Stimulated activated CD8-positive, alpha-beta memory T cell treated with anti-CD3 and anti-CD28 coated beads, Interleukin-4, amount 100 ng/mL, for 24 hours (primary cell): ENCODE measurements around the gene TBC1D26.
"Not testable (repeated sequence)": the region's sequence is repeated elsewhere in the genome, so short reads cannot be mapped to it uniquely, and the experiment has no call there.

ENCODE experiments used
- DNase-seq: peaks from one replicate; pipeline ENCODE4 v3.0.0-alpha.2; 2020; ENCODE audit warnings: low read depth

The TBC1D26 gene

GRCh38 chr17:15731900-15732299 is at the start of gene TBC1D26:
Gene TBC1D26 (plus strand): TSS chr17:15732283. CDS start chr17:15735349, 3,066 bp downstream.
- not testable (repeated sequence) for DNase-seq

DNA sequence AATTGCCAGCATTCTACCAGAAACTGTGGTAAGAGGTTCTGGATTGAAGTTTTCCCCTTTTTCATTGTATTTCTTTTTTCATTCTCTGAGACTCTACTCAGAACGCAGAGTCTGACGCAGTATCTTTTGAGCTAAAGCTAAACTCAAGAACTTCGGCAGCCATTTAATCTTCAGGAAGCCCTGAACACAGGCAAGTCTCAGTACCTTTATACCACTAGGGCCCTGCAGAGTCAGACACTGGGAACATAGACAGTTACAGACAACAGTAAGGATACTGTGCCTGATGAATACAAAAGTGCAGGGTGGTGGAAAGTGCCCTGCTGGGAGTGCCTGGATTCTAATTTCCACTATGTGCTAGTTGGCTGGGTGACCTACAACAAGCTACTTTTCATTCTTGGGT is 48.9 kb upstream of the TBC1D26 start:
- not testable (repeated sequence) for DNase-seq

DNA sequence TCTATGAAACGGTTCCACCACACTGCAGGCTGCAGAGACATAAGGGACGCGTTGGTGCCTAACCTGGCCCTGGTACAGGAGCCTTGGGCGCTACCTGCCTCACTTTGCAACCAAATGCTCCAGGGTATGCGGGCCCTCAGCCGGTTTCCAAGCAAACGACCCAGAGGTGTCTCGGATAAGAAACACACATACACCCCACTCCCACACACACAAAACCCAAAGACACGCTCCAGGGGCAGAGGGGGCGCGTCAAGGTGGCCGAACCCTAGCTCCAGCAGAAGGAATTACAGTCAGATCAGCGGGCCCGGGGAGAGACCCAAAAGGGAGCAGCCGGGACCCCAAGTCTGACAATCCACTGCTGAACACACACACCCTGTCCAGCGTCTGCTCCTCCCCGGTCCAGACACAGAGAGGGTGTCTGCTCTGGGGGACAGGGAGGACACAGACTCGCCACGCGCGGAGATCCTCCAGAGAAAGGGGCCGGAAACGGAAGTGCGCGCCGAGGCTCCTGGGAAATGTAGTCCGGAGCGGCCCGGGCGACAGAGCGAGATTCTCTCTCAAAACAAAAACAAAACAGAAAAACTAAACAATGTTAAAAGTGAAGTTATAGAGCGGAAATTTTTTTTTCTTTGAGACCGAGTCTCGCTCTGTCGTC is 48.1 kb upstream of the TBC1D26 start, which contains the start of gene TRIM16:
Gene TRIM16 (minus strand): TSS at position 488 of the 655 bp plus-strand sequence. CDS start 32,702 bp downstream, outside the sequence.
- peak; percentile 68 for DNase-seq

DNA sequence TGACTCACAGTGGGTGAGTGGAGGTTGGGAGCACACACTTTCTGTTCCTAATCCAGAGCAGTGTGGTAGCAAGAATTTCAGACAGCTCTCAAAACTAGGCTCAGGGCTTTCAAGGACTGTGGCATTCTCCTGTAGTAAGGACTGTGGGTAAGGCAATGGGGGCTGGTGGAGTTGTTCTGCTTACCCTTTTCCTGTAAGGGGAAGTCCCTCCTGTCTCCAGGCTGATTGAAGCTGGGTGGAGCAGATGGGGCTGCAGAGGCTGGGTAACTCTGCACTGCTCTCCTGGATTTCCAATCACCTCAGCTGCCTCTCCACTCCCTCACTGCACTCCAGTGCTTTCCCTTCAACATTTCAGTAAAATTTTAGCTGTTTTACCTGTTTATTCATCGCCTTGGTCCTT is 44.6 kb upstream of the TBC1D26 start:
- DNase-seq: not testable (repeated sequence)

GRCh38 chr17:15698967-15699366 is 33.1 kb upstream of the TBC1D26 start:
- not testable (repeated sequence) for DNase-seq

DNA sequence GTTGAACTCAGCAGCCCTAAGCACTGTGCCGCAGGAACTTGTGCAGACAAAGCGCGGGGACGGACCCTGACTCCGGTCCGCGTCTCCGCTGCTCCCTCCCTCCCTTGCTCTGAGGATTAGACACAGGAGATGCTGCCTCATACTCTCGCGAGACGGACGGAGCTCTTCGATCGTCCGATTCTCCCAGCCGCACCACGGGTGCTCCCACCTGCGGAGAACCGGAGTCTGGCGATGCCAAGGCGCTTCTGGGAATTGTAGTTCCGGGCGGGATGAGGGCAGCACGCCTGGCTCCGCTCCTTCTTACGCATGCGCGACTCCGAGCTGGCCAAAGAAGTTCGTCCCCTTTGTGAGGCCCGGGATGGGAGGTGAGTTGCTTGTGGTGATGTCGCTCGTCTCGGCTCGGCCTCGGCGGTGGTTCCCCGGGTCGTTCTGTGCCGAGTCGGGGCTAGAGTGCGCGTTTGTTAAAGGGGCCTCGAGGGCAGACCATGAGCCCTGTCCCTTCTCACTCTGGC is 32.6 kb upstream of the TBC1D26 start, which contains the start of gene ZNF286A:
Gene ZNF286A (plus strand): TSS at position 340 of the 512 bp plus-strand sequence. CDS start 578 bp downstream, outside the sequence.
- peak; percentile 91 for DNase-seq

DNA sequence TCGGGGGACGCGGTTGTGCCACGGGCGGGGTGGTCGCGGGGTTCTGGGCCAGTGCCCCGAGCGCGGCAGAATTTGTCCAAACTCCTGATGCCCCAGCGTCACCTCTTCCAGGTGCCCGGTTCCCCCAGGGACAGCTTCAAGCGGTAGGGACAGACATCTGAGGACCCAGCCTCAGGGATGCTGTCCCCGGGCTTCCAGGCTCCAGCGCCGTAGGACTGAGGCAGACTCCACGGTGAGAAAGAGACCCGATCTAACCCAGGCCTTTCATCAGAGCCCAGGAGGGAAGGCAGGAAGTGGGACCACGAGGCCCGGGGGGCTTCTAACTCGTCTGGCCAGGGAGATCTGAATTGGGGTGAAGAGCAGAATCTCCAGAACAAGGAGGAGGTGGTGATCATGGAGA is 32.1 kb upstream of the TBC1D26 start:
- DNase-seq: not testable (repeated sequence)

DNA sequence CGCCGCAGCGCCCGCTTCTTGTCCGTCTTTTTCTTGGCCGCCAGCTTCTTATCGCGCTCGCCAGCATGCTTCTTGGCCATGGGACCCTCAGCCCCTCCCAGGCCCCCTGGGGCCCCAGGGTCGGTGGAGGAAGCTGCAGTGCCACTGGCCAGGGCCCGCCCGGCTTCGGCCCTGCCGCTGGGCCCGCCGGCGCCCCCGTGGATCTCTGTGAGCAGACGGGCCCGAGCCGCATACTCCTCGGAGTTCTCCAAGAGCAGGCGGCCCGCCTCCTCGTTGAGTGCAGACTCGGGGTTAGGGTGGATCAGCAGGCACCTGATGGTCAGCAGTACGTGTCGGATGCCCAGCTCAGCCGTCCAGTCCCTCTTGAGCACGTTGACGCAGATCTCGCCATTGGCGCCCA is 27.8 kb upstream of the TBC1D26 start:
- not testable (repeated sequence) for DNase-seq

GRCh38 chr17:15704813-15705212 is 27.3 kb upstream of the TBC1D26 start:
- DNase-seq: not testable (repeated sequence)

DNA sequence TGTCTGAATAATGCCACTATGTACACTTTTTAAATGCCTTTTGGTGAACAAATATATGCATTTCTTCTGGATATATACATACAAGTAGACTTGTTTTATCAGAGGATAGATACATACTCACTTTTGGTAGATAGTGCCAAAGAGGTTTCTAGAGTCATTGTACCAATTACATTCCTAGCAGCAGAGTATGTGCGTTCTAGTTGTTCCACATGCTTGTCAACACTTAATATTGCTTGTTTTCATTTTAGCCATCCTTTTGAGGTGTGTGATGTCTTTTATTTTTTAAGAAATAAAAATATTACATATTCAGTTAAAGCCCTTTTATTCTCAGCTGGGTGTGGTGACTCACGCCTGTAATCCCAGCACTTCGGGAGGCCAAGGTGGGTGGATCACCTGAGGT is 23.2 kb upstream of the TBC1D26 start:
- not testable (repeated sequence) for DNase-seq

DNA sequence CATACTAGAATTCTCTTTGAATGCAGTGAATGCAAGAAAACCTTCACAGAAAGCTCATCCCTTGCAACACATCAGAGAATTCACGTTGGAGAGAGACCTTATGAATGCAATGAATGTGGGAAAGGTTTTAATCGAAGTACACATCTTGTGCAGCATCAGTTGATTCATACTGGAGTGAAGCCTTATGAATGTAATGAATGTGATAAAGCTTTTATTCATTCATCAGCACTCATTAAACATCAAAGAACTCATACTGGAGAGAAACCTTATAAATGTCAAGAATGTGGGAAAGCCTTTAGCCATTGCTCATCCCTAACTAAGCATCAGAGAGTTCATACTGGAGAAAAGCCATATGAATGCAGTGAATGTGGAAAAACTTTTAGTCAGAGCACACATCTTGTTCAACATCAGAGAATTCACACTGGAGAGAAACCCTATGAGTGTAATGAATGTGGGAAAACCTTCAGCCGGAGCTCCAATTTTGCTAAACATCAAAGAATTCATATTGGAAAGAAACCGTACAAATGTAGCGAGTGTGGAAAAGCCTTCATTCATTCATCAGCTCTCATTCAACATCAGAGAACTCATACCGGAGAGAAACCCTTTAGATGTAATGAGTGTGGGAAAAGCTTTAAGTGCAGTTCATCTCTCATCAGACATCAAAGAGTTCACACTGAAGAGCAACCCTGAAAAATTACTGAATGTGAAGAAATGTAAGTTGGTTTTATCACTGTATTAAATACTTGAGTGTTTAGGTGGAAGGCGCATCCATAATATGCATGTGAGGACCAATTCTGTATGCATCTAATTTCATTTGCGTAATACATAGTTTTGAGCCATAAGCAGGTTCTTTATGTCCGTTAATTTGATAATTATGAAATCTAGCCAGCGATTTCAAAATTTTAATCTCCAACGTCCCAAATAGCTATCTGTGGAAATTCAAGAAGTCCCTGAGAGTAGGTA is 15.2 kb upstream of the TBC1D26 start:
- DNase-seq: not testable (repeated sequence)

- not testable (repeated sequence) for DNase-seq
Observed at GRCh38 chr17:15730535-15730934, 1.5 kb upstream of the TBC1D26 start.

- not testable (repeated sequence) for DNase-seq
Observed at GRCh38 chr17:15733174-15733789, 1.2 kb downstream of the TBC1D26 start.

DNA sequence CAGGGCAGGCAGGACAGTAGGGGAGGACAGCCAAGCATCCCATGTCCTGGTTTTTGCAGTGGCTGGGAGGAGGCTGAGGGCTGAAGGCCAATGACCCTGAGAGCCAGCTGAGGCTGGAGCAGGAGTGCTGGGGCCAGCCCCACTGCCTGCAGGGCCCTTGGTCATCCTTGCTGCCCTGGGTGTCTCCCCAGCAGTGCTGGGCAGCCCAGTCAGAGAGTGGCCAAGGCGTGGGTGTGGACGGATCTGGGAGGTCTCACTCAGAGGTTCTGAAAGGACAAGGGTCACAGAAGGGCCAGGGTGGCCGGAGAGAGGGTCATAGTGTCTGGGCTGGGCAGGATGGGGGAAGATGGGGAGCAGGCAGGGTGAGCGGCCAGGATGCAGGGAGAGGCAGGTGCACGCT is 4.5 kb downstream of the TBC1D26 start:
- not testable (repeated sequence) for DNase-seq

GRCh38 chr17:15738066-15738465 is 6.0 kb downstream of the TBC1D26 start:
- no peak for DNase-seq

DNA sequence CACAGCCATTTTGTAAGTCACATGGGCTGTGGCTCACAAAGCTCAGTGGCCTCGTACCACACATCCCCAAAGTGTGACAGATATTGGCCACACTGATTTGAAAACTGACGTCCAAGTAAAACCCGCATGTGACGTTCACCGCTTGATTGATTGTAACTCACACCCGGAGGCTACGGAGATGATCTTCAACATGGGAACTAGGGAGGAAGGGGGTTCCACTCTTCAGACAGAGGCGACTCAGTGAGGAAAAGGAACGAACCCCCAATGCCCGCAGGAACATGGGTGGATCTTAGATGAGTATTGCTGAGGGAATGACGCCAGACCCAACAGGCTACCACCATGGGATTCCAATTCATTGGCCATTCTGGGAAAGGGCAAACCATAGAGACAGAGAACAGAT is 7.2 kb downstream of the TBC1D26 start:
- not testable (repeated sequence) for DNase-seq

GRCh38 chr17:15740041-15740440 is 8.0 kb downstream of the TBC1D26 start:
- not testable (repeated sequence) for DNase-seq

- DNase-seq: no peak
Observed at GRCh38 chr17:15740570-15741120, 8.6 kb downstream of the TBC1D26 start.

- no peak for DNase-seq
Observed at GRCh38 chr17:15741624-15742023, 9.5 kb downstream of the TBC1D26 start.

- no peak for DNase-seq
Observed at GRCh38 chr17:15742051-15742795, 10.1 kb downstream of the TBC1D26 start.

DNA sequence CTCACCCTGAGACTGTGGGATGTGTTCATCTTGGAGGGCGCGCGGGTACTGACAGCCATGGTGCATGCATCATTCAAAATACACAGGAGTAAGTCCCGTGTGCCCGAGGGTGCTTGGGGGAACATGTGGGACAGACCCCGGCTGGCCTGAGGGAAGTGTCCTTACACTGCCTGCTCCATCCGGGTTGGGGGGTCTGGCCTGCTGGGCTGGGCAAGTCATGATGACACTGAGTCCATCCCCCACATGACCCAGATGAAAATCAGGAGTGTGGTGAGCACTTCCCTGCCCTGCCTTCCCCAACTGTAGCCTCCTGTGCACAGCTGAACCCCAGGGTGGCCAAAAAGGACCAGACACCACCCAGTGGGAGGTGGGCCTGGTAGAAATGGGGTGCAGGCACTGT is 10.8 kb downstream of the TBC1D26 start:
- no peak for DNase-seq
